RWPE2 (cell line): ENCODE data around the gene TMEM91.
A peak's percentile ranks its signal among the peaks of the same experiment; 100 is the strongest.
"Not testable (repeated sequence)": the region's sequence is repeated elsewhere in the genome, so short reads cannot be mapped to it uniquely, and the experiment has no call there.

ENCODE experiments used
- ATAC-seq: fragments of 200-7000 bp; cut with Tn5 transposase; 3 replicates; pipeline ENCODE4 v1.9.1; 2021; ENCODE audit warnings: low read depth
- DNase-seq: peaks from one replicate; pipeline ENCODE4 v3.0.0-alpha.2; 2020; ENCODE audit warnings: low spot score
- H3K27ac ChIP-seq: fragments of 450-650 bp; 2 replicates; pipeline ENCODE4 v1.5.1; 2017; ENCODE audit warnings: mild to moderate bottlenecking; ENCODE audit not compliant: poor library complexity, severe bottlenecking
- H3K27me3 ChIP-seq: fragments of 250-450 bp; sonication (Bioruptor Pico); 2 replicates; pipeline ENCODE4 v1.5.1; 2021; ENCODE audit warnings: mild to moderate bottlenecking, moderate library complexity; ENCODE audit not compliant: insufficient read depth, poor library complexity, severe bottlenecking
- H3K36me3 ChIP-seq: fragments of 250-450 bp; sonication (Bioruptor Pico); 2 replicates; pipeline ENCODE4 v1.5.1; 2020; ENCODE audit warnings: low read depth, mild to moderate bottlenecking, moderate library complexity
- H3K4me1 ChIP-seq: fragments of 250-450 bp; sonication (Bioruptor Pico); 2 replicates; pipeline ENCODE4 v1.5.1; 2021; ENCODE audit warnings: mild to moderate bottlenecking, moderate library complexity; ENCODE audit not compliant: insufficient read depth, poor library complexity, severe bottlenecking
- H3K4me3 ChIP-seq: fragments of 250-450 bp; sonication (Bioruptor Pico); 2 replicates; pipeline ENCODE4 v1.5.1; 2021; ENCODE audit warnings: mild to moderate bottlenecking, moderate library complexity; ENCODE audit not compliant: severe bottlenecking
- H3K9me3 ChIP-seq: fragments of 250-450 bp; sonication (Bioruptor Pico); 2 replicates; pipeline ENCODE4 v1.5.1; 2021; ENCODE audit warnings: mild to moderate bottlenecking, moderate library complexity; ENCODE audit not compliant: severe bottlenecking
- CTCF ChIP-seq: fragments of 450-650 bp; IDR thresholded peaks from one replicate; pipeline ENCODE4 v1.5.1; 2017; ENCODE audit warnings: mild to moderate bottlenecking, moderate library complexity; ENCODE audit not compliant: poor library complexity, severe bottlenecking

Gene TMEM91

GRCh38 chr19:41369769-41370168 lies 6.6 kb upstream of the TMEM91 start:
- Histone ChIP-seq H3K27me3 (no peaks in the 10 kb centered on the region), H3K9me3 (no peaks in the 10 kb centered on the region), H3K4me1 (peaks cover 22% of the 10 kb centered on the region), H3K27ac (no peak overlapping the region), H3K36me3 (no peaks in the 10 kb centered on the region), H3K4me3 (no peak overlapping the region)
- no peak for TF ChIP-seq CTCF
- ATAC-seq (no peak), DNase-seq (no peak)

- not testable (repeated sequence) for DNase-seq, H3K27ac ChIP-seq, ATAC-seq
Observed at GRCh38 chr19:41371119-41371518, 5.2 kb upstream of the TMEM91 start.

DNA sequence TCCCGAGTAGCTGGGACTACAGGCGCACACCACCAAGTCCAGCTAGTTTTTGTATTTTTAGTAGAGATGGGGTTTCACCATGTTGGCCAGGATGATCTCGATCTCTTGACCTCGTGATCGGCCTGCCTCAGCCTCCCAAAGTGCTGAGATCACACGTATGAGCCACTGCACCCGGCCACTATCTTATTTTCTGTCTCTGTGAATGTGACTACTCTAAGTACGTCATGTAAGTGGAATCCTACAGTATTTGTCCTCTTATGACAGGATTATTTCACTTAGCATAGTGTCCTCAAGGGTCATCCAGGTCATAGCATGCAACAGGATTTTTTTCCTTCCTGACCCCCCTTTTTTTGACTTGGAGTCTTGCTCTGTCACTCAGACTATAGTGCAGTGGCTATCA lies 4.8 kb upstream of the TMEM91 start:
- TF ChIP-seq CTCF, result no peak
- ATAC-seq, result no peak

More at GRCh38 chr19:41371119-41371518, 5.2 kb upstream of the TMEM91 start:
- not testable (repeated sequence) for H3K9me3 ChIP-seq, H3K36me3 ChIP-seq, H3K4me3 ChIP-seq, H3K27me3 ChIP-seq
- peaks cover 22% of the 10 kb centered on the region for H3K4me1 ChIP-seq

DNA sequence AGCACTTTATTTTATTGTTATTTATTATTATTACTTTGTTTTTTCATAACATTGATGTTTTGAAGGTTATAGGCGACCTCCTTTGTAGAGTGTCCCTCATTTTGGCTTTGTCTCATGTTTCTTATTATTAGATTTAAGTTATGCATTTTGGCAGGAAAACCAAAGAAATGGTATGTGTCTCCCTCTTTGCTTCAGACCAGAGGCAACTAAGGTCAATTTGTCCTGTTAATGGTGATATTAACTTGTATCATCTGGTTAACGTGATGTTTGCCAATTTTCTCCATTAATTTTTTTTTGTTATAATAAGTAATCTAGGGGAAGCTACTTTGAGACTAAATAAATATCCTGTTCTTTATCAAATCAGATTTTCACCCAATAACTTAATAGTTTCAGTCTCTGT lies 3.8 kb upstream of the TMEM91 start:
- H3K27me3 ChIP-seq, result no peaks in the 10 kb centered on the region
- TF ChIP-seq CTCF, result no peak
- H3K27ac ChIP-seq, result no peak overlapping the region
- H3K36me3 ChIP-seq, result no peaks in the 10 kb centered on the region
- no peak overlapping the region for H3K4me3 ChIP-seq
- no peak for ATAC-seq
- no peaks in the 10 kb centered on the region for H3K9me3 ChIP-seq
- peaks cover 17% of the 10 kb centered on the region for H3K4me1 ChIP-seq
- no peak for DNase-seq

More for the DNA sequence above, 4.8 kb upstream of the TMEM91 start:
- H3K4me1 ChIP-seq, result peaks cover 22% of the 10 kb centered on the region
- H3K27me3 ChIP-seq, result no peaks in the 10 kb centered on the region
- H3K9me3 ChIP-seq, result no peaks in the 10 kb centered on the region
- no peak overlapping the region for H3K27ac ChIP-seq
- DNase-seq, result no peak
- H3K4me3 ChIP-seq, result no peak overlapping the region
- no peaks in the 10 kb centered on the region for H3K36me3 ChIP-seq

DNA sequence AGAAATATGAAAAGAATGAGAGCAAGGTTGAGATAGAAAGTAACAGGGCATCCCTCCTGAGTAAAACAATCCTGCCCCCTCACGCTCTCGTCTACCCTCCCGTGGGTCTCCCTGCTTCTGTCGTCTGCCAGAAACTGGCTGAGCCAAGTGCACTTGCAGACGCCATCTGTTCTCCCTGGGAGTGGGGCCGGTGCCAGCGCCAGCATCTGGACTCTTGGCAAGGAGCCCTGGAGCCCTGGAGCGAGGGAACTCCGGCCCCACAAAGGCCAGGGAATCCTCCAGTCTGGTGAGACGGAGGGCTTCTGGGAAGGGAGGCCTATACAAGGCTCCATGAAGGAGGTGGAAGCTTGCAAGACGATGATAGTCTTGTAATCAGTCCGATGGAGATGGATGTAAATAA lies 2.3 kb upstream of the TMEM91 start:
- no peaks in the 10 kb centered on the region for H3K27me3 ChIP-seq
- no peak overlapping the region for H3K4me3 ChIP-seq
- no peak for TF ChIP-seq CTCF
- peak; percentile 62 for ATAC-seq
- peaks cover 8% of the 10 kb centered on the region for H3K4me1 ChIP-seq
- no peak for DNase-seq
- no peaks in the 10 kb centered on the region for H3K36me3 ChIP-seq
- H3K9me3 ChIP-seq, result no peaks in the 10 kb centered on the region
- peak overlapping the region; percentile 29 for H3K27ac ChIP-seq
